PC-9 (cell line): ENCODE measurements around the gene OR5H6.

Experiments
- CTCF ChIP-seq: fragments of 200-600 bp; sonication (generic); conservative IDR thresholded peaks from 2 replicates; pipeline ENCODE4 v1.6.1; 2017; ENCODE audit warnings: mixed run types, antibody characterized with exemption, mild to moderate bottlenecking, moderate library complexity
- EZH2 ChIP-seq: fragments of 200-600 bp; sonication (generic); IDR thresholded peaks from 2 replicates; pipeline ENCODE4 v1.8.0; 2017; ENCODE audit warnings: antibody characterized with exemption, low read depth

- TF ChIP-seq CTCF (no peak), EZH2 (no peak)
Measured at GRCh38 chr3:98263944-98264343, at the start of gene OR5H6.
